HPDE6-E6E7 (cell line): ENCODE results near the gene PCDHGB6.
"Not testable (repeated sequence)": the region's sequence is repeated elsewhere in the genome, so short reads cannot be mapped to it uniquely, and the experiment has no call there.

ENCODE experiments used
- DNase-seq: peaks from one replicate; pipeline ENCODE4 v3.0.0; 2011; ENCODE audit warnings: missing footprints; ENCODE audit errors: extremely low spot score

The PCDHGB6 gene

DNA sequence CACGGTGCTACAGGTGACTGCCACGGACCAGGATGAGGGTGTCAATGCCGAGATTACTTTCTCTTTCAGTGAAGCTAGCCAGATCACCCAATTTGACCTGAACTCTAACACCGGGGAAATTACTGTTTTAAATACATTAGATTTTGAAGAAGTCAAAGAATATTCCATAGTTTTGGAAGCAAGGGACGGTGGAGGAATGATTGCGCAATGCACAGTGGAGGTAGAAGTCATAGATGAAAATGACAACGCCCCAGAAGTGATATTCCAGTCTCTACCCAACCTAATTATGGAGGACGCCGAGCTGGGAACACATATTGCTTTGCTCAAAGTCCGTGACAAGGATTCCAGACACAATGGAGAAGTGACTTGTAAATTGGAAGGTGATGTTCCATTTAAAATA, 19.2 kb upstream of the PCDHGB6 start:
- no peak for DNase-seq

DNA sequence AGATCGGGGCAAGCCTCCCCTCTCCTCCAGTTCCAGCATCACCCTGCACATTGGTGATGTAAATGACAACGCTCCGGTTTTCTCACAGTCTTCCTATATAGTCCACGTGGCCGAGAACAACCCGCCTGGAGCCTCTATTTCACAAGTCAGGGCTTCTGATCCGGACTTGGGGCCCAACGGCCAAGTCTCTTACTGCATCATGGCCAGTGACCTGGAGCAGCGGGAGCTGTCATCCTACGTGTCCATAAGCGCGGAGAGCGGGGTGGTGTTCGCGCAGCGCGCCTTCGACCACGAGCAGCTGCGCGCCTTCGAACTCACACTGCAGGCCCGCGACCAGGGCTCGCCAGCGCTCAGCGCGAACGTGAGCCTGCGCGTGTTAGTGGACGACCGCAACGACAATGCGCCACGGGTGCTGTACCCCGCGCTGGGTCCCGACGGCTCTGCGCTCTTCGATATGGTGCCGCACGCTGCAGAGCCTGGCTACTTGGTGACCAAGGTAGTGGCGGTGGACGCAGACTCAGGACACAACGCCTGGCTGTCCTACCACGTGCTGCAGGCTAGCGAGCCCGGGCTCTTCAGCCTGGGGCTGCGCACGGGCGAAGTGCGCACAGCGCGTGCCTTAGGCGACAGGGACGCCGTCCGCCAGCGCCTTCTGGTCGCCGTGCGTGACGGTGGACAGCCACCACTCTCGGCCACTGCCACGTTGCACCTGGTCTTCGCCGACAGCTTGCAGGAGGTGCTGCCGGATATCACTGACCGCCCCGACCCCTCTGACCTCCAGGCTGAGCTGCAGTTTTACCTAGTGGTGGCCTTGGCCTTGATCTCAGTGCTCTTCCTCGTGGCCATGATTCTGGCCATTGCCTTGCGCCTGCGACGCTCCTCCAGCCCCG, 18.4 kb upstream of the PCDHGB6 start:
- no peak for DNase-seq

DNA sequence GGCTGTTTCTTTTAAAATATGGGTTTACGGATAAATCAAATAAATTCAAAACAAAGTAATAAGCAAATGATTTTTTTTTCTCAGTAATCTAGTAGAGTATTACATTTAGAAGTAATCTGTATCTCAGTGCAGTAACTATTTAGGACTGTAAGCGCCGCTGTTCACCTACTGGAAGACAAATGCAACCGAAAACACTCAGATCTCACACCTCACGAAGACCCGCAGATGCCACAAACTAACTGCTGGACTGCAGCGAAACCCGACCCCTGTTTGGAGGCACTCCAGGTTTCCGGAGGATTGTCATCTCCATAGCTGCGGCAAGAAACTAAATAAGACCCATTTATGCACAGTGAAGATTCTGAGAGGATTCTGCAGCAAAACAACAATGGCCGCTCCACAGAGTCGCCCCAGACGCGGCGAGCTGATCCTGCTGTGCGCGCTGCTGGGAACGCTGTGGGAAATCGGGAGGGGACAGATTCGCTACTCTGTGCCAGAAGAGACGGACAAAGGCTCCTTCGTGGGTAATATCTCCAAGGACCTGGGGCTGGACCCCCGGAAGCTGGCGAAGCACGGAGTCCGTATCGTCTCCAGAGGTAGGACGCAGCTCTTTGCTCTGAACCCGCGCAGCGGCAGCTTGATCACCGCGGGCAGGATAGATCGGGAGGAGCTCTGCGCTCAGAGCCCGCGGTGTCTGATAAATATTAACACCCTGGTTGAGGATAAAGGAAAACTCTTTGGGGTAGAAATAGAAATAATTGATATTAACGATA, 15.2 kb upstream of the PCDHGB6 start, which contains the start of gene PCDHGA8:
PCDHGA8 (plus strand) TSS at position 205 of the 770 bp plus-strand sequence; CDS start at position 386, 181 bp downstream.
- DNase-seq = no peak

DNA sequence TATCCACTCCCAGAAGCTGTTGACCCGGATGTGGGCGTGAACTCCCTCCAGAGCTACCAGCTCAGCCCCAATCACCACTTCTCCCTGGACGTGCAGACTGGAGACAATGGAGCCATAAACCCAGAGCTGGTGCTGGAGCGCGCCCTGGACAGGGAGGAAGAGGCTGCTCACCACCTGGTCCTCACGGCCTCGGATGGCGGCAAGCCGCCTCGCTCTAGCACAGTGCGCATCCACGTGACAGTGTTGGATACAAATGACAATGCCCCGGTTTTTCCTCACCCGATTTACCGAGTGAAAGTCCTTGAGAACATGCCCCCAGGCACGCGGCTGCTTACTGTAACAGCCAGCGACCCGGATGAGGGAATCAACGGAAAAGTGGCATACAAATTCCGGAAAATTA, 14.6 kb upstream of the PCDHGB6 start:
- DNase-seq = no peak

DNA sequence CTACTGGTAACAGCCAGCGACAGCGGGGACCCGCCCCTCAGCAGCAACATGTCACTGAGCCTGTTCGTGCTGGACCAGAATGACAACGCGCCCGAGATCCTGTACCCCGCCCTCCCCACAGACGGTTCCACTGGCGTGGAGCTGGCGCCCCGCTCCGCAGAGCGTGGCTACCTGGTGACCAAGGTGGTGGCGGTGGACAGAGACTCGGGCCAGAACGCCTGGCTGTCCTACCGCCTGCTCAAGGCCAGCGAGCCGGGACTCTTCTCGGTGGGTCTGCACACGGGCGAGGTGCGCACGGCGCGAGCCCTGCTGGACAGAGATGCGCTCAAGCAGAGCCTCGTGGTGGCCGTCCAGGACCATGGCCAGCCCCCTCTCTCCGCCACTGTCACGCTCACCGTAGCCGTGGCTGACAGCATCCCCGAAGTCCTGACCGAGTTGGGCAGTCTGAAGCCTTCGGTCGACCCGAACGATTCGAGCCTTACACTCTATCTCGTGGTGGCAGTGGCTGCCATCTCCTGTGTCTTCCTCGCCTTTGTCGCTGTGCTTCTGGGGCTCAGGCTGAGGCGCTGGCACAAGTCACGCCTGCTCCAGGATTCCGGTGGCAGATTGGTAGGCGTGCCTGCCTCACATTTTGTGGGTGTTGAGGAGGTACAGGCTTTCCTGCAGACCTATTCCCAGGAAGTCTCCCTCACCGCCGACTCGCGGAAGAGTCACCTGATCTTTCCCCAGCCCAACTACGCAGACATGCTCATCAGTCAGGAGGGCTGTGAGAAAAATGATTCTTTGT, 13.2 kb upstream of the PCDHGB6 start:
- DNase-seq = not testable (repeated sequence)

DNA sequence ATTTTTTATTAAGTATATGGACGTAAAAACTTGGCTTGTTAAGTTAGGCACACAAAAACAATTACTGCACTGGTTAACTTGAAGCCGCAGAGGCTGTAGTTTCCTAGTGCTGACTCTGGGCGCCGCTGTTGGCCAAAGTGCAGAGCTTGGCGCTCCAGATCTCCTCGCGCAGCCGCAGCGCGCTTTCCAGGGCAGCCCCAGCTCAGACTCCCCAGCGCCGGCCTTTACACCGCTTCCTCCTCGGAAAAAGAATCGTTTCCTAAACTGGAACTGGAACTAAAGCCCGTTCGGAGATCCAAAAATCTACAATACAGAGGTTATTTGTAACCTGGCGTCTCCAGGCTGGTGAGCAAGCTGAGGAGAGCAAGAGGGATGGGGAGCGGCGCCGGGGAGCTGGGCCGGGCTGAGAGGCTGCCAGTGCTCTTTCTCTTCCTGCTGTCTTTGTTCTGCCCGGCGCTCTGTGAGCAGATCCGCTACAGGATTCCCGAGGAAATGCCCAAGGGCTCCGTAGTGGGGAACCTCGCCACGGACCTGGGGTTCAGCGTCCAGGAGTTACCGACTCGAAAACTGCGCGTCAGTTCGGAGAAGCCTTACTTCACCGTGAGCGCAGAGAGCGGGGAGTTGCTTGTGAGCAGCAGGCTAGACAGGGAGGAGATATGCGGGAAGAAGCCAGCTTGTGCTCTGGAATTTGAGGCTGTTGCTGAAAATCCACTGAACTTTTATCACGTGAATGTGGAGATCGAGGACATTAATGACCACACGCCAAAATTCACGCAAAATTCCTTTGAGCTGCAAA, 9.9 kb upstream of the PCDHGB6 start, which contains the start of gene PCDHGB5:
PCDHGB5 (plus strand) TSS at position 192 of the 796 bp plus-strand sequence; CDS start at position 373, 181 bp downstream.
- DNase-seq = not testable (repeated sequence)

DNA sequence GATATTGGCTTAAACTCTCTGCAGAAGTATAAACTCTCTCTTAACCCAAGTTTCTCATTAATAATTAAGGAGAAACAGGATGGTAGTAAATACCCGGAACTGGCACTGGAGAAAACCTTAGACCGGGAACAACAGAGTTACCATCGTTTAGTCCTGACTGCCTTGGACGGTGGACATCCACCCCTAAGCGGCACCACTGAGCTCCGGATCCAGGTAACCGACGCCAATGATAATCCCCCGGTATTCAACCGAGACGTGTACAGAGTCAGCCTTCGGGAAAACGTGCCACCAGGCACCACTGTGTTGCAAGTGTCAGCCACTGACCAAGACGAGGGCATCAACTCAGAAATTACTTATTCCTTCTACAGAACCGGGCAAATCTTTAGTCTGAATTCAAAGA, 9.2 kb upstream of the PCDHGB6 start:
- no peak for DNase-seq

DNA sequence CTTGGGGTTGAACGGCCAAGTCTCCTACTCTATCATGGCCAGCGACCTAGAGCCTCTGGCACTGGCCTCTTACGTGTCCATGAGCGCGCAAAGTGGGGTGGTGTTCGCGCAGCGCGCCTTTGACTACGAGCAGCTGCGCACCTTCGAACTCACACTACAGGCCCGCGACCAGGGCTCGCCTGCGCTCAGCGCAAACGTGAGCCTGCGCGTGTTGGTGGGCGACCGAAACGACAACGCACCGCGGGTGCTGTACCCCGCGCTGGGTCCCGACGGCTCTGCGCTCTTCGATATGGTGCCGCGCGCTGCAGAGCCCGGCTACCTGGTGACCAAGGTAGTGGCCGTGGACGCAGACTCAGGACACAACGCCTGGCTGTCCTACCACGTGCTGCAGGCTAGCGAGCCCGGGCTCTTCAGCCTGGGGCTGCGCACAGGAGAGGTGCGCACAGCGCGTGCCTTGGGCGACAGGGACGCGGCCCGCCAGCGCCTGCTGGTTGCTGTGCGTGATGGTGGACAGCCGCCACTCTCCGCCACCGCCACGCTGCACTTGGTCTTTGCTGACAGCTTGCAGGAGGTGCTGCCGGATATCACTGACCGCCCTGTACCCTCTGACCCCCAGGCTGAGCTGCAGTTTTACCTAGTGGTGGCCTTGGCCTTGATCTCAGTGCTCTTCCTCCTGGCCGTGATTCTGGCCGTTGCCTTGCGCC, 8.1 kb upstream of the PCDHGB6 start:
- DNase-seq = no peak

DNA sequence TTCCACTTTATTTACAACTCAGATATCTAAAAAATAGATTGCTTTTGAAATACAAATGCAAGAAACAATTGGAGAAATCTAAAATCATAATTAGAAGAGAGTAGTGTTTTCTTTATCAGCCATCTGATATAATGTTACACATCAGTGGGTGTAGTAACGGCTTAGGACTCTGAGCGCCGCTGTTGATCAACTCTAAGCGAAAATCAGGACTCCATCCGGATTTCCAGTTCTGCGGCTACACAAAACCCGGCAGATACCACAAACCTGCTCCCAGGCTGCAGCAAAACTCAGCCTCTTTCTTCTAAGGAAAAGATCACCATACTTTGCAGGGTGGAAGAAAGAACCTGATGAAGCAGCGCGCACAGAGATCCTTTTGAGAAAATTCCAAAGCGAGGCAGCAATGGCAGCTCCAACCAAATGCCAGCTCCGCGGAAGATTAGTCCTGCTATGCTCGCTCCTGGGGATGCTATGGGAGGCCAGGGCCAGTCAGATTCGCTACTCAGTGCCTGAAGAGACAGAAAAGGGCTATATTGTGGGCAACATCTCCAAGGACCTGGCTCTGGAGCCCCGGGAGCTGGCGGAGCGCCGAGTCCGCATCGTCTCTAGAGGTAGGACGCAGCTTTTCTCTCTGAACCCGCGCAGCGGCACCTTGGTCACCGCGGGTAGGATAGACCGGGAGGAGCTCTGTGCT, 5.1 kb upstream of the PCDHGB6 start, which contains the start of gene PCDHGA9:
PCDHGA9 (plus strand) TSS at position 226 of the 691 bp plus-strand sequence; CDS start at position 401, 175 bp downstream.
- DNase-seq = peak; percentile 17

DNA sequence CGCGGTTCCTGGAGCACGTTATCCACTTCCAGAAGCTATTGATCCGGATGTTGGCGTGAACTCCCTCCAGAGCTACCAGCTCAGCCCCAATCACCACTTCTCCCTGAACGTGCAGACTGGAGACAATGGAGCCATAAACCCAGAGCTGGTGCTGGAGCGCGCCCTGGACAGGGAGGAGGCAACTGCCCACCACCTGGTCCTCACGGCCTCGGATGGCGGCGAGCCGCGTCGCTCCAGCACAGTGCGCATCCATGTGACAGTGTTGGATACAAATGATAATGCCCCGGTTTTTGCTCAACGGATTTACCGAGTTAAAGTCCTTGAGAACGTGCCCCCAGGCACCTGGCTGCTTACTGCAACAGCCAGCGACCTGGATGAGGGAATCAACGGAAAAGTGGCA, 4.4 kb upstream of the PCDHGB6 start:
- no peak for DNase-seq

DNA sequence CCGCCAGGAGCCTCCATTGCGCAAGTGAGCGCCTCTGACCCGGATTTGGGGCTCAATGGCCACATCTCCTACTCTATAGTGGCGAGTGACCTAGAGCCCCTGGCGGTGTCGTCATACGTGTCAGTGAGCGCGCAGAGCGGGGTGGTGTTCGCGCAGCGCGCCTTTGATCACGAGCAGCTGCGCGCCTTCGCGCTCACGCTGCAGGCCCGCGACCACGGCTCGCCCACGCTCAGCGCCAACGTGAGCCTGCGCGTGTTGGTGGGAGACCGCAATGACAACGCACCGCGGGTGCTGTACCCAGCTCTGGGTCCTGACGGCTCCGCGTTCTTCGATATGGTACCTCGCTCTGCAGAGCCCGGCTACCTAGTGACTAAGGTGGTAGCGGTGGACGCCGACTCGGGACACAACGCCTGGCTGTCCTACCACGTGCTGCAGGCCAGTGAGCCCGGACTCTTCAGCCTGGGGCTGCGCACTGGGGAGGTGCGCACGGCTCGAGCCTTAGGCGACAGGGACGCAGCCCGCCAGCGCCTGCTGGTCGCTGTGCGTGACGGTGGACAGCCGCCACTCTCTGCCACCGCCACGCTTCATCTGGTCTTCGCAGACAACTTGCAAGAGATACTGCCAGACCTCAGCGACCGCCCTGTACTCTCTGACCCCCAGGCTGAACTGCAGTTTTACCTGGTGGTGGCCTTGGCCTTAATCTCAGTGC, 1.9 kb downstream of the PCDHGB6 start:
- no peak for DNase-seq

DNA sequence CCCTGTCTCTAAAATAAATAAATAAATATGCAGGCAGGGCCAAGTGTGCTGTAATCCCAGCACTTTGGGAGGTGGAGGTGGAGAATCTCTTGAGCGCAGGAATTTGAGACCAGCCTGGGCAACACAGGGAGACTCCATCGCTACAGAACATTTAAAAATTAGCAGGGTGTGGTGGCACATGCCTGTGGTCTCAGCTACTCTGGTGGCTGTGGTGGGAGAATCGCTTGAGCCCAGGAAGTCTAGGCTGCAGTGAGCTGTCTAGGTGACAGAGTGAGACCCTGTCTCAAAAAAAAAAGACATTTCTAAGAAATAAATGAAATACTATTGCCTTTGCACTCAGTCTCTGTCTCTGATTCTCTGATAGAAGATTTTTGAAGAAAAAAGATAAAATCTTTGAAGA, 3.8 kb downstream of the PCDHGB6 start:
- DNase-seq = no peak

DNA sequence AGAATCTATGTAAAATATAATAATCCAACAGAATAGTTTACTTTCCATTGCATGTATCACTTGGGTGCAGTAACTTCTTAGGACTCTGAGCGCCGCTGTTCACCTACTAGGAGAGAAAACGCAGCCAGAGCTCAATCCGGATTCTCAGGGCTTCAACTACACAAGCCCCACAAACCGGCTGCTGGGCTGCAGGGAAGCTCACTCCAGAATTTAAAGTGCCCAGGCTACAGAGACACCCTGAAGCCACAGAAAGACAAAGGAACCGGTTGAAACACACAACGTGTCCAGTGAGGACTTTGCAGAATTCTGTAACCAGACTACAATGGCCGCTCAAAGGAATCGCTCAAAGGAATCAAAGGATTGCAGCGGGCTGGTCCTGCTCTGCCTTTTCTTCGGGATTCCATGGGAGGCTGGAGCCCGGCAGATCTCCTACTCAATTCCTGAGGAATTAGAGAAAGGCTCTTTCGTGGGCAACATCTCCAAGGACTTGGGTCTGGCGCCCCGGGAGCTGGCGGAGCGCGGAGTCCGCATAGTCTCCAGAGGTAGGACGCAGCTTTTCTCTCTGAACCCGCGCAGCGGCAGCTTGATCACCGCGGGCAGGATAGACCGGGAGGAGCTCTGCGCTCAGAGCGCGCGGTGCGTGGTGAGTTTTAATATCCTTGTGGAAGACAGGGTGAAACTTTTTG, 5.2 kb downstream of the PCDHGB6 start, which contains the start of gene PCDHGA10:
PCDHGA10 (plus strand) TSS at position 134 of the 686 bp plus-strand sequence; CDS start at position 323, 189 bp downstream.
- peak; percentile 59 for DNase-seq

DNA sequence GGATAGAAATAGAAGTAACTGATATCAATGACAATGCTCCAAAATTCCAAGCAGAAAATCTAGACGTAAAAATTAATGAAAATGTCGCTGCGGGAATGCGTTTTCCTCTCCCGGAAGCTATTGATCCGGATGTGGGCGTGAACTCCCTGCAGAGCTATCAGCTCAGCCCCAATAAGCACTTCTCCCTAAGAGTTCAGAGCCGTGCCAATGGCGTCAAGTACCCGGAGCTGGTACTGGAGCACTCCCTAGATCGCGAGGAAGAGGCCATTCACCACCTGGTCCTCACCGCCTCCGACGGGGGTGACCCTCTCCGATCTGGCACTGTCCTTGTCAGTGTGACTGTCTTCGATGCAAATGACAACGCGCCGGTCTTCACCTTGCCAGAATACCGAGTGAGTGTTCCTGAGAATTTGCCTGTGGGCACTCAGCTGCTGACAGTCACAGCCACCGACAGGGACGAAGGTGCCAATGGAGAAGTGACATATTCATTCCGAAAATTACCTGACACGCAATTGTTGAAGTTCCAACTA, 5.8 kb downstream of the PCDHGB6 start:
- DNase-seq = no peak

DNA sequence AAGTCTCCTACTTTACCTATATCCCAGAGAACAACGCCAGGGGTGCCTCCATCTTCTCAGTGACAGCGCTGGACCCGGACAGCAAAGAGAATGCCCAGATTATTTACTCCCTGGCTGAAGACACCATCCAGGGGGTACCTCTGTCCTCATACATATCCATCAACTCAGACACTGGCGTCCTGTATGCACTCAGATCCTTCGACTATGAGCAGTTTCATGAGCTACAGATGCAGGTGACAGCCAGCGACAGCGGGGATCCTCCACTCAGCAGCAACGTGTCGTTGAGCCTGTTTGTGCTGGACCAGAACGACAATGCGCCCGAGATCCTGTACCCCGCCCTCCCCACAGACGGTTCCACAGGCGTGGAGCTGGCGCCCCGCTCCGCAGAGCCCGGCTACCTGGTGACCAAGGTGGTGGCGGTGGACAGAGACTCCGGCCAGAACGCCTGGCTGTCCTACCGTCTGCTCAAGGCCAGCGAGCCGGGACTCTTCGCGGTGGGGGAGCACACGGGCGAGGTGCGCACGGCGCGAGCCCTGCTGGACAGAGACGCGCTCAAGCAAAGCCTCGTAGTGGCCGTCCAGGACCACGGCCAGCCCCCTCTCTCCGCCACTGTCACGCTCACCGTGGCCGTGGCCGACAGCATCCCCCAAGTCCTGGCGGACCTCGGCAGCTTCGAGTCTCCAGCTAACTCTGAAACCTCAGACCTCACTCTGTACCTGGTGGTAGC, 6.9 kb downstream of the PCDHGB6 start:
- DNase-seq = not testable (repeated sequence)

DNA sequence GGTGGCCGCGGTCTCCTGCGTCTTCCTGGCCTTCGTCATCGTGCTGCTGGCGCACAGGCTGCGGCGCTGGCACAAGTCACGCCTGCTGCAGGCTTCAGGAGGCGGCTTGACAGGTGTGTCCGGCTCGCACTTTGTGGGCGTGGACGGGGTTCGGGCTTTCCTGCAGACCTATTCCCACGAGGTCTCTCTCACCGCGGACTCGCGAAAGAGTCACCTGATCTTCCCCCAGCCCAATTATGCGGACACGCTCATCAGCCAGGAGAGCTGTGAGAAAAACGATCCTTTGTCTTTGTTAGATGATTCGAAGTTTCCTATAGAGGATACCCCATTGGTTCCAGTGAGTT, 7.4 kb downstream of the PCDHGB6 start:
- not testable (repeated sequence) for DNase-seq

DNA sequence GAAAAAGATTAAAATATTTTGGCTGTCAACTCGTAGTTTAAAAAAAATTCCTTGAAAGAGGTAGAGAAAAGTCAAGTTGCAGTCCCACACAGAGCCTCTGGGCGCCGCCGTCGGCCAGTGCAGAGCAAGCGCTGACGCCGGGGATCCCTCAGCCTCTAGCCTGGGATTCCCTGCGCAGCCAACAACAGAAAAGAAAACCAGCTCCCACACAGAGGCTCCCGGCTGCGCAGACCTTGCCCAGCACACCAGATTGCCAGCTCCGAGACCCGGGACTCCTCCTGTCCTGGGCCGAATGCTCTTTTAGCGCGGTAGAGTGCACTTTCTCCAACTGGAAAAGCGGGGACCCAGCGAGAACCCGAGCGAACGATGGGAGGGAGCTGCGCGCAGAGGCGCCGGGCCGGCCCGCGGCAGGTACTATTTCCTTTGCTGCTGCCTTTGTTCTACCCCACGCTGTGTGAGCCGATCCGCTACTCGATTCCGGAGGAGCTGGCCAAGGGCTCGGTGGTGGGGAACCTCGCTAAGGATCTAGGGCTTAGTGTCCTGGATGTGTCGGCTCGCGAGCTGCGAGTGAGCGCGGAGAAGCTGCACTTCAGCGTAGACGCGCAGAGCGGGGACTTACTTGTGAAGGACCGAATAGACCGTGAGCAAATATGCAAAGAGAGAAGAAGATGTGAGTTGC, 9.8 kb downstream of the PCDHGB6 start, which contains the start of gene PCDHGB7:
PCDHGB7 (plus strand) TSS at position 184 of the 679 bp plus-strand sequence; CDS start at position 367, 183 bp downstream.
- not testable (repeated sequence) for DNase-seq
